Measurements from ENCODE around the gene TSPAN15.

GRCh38 chr10:69428165-69428564 lies 23.1 kb upstream of the TSPAN15 start:
- TF ChIP-seq CTCF (IDR thresholded peaks at IDR 0.05), result no peak
- no peak for TF ChIP-seq ELF4 (CRISPR knock-in tag; IDR thresholded peaks at IDR 0.05; ENCODE audit: low read depth)
- no peak for TF ChIP-seq ETV6 (CRISPR knock-in tag; IDR thresholded peaks at IDR 0.05)
- TF ChIP-seq SP1 (CRISPR knock-in tag; conservative IDR thresholded peaks at IDR 0.05), result no peak
- TF ChIP-seq ATF6 (CRISPR knock-in tag; IDR thresholded peaks at IDR 0.05), result no peak
- no peak for TF ChIP-seq ZNF121 (CRISPR knock-in tag; IDR thresholded peaks at IDR 0.05)
- no peak for TF ChIP-seq ZNF396 (CRISPR knock-in tag; IDR thresholded peaks at IDR 0.05; ENCODE audit: borderline replicate concordance)
- TF ChIP-seq RELA (CRISPR knock-in tag; IDR thresholded peaks at IDR 0.05; ENCODE audit: borderline replicate concordance), result no peak
- TF ChIP-seq NFYB (CRISPR knock-in tag; conservative IDR thresholded peaks at IDR 0.05; ENCODE audit: low read depth), result no peak
- no peak for TF ChIP-seq ZNF317 (CRISPR knock-in tag; IDR thresholded peaks at IDR 0.05; ENCODE audit: borderline replicate concordance, low read depth)
- TF ChIP-seq CREB1 (CRISPR knock-in tag; IDR thresholded peaks at IDR 0.05), result no peak
- no peak for TF ChIP-seq FOXP4 (CRISPR knock-in tag; IDR thresholded peaks at IDR 0.05)
- no peak for TF ChIP-seq USF2 (CRISPR knock-in tag; IDR thresholded peaks at IDR 0.05)

Data from WTC11 (cell line).